HepG2 (cell line): Measurements from ENCODE around the gene SGCB. TPM values are rescaled to one million over a fixed set of nuclear protein-coding genes. Genes with fewer than 3 reads are reported as not detected.

Source experiments
- ADNP ChIP-seq: sonication (generic); formaldehyde crosslinking; IDR thresholded peaks from 2 replicates; pipeline ENCODE4 v1.4.0; 2020; ENCODE audit warnings: missing genetic modification reagents
- AHDC1 ChIP-seq: sonication (generic); formaldehyde crosslinking; IDR thresholded peaks from 2 replicates; pipeline ENCODE4 v1.5.1; 2020; ENCODE audit warnings: mild to moderate bottlenecking, missing genetic modification reagents, borderline replicate concordance
- CREM ChIP-seq, 2 experiments: sonication (generic) in 1 of 2; formaldehyde crosslinking in 1 of 2; IDR thresholded peaks; 2 replicates each; pipeline versions ENCODE4 v1.4.0 to v1.6.1; 2016 to 2020; ENCODE audit warnings: antibody characterized with exemption in 1 of 2, mild to moderate bottlenecking in 1 of 2, missing genetic modification reagents in 1 of 2
- GABPA ChIP-seq, 2 experiments: IDR thresholded peaks; 2 replicates each; pipeline ENCODE4 v1.6.1; 2011 to 2016; ENCODE audit warnings: low read depth in 2 of 2, low read length in 1 of 2, missing biosample characterization in 1 of 2, missing genetic modification characterization in 1 of 2
- GATAD2A ChIP-seq: IDR thresholded peaks from 2 replicates; pipeline ENCODE4 v1.6.1; 2016
- KAT8 ChIP-seq: IDR thresholded peaks from 2 replicates; pipeline ENCODE4 v1.6.1; 2016; ENCODE audit warnings: missing genetic modification reagents, missing compliant biosample characterization
- PATZ1 ChIP-seq: sonication (generic); formaldehyde crosslinking; IDR thresholded peaks from 2 replicates; pipeline ENCODE4 v1.4.0; 2020; ENCODE audit warnings: missing genetic modification reagents
- PAWR ChIP-seq: sonication (generic); formaldehyde crosslinking; IDR thresholded peaks from 2 replicates; pipeline ENCODE4 v1.4.0; 2020; ENCODE audit warnings: missing genetic modification reagents, mild to moderate bottlenecking, borderline replicate concordance
- PITX1 ChIP-seq: sonication (generic); formaldehyde crosslinking; IDR thresholded peaks from 2 replicates; pipeline ENCODE4 v1.5.1; 2020; ENCODE audit warnings: mild to moderate bottlenecking, missing genetic modification reagents
- ZNF432 ChIP-seq: sonication (generic); formaldehyde crosslinking; IDR thresholded peaks from 2 replicates; pipeline ENCODE4 v1.5.0; 2020; ENCODE audit warnings: missing genetic modification reagents, mild to moderate bottlenecking, borderline replicate concordance
- ZNF460 ChIP-seq: sonication (generic); formaldehyde crosslinking; IDR thresholded peaks from 2 replicates; pipeline ENCODE4 v1.5.1; 2020; ENCODE audit warnings: missing genetic modification reagents, mild to moderate bottlenecking, borderline replicate concordance
- ZNF558 ChIP-seq: sonication (generic); formaldehyde crosslinking; IDR thresholded peaks from 2 replicates; pipeline ENCODE4 v1.9.0; 2022; ENCODE audit warnings: mild to moderate bottlenecking, missing genetic modification reagents, borderline replicate concordance
- ZNF772 ChIP-seq: sonication (generic); formaldehyde crosslinking; IDR thresholded peaks from 2 replicates; pipeline ENCODE4 v1.5.0; 2020; ENCODE audit warnings: mild to moderate bottlenecking, missing genetic modification reagents
- ZNF841 ChIP-seq: sonication (generic); formaldehyde crosslinking; IDR thresholded peaks from 2 replicates; pipeline ENCODE4 v1.8.1; 2023; ENCODE audit warnings: missing genetic modification reagents, borderline replicate concordance
- polyA plus RNA-seq, 8 experiments: library from polyadenylated mRNA; depleted of rRNA in 3 of 8; stranded (reverse) in 7 of 8; unstranded in 1 of 8; fragments of >200 nt; fragmentation: Illumina TruSeq in 4 of 8; extraction: Trizol in 4 of 8; gene quantifications; 2 replicates each; pipeline versions ENCODE4 v1.2.1 to v1.2.3, GENCODE V29; 2011 to 2016; ENCODE audit warnings: low read depth in 4 of 8, missing spikeins in 1 of 8, mixed read lengths in 1 of 8; ENCODE audit not compliant: insufficient read depth in 1 of 8
- total RNA-seq, 5 experiments: library from RNA; depleted of rRNA; stranded (reverse); fragments of >200 nt; fragmentation: Illumina TruSeq; extraction: Trizol; gene quantifications; 2 replicates each; pipeline ENCODE4 v1.2.3, GENCODE V29; 2016; ENCODE audit warnings: low read depth in 1 of 5
- TF ChIP-seq, protein P1 (sequence below): sonication (generic); formaldehyde crosslinking; conservative IDR thresholded peaks from 2 replicates; pipeline ENCODE4 v1.4.0; 2020; ENCODE audit warnings: missing genetic modification reagents
- TF ChIP-seq, protein P2 (sequence below): sonication (generic); formaldehyde crosslinking; IDR thresholded peaks from 2 replicates; pipeline ENCODE4 v1.8.0; 2022; ENCODE audit warnings: missing genetic modification reagents, mild to moderate bottlenecking, borderline replicate concordance
- TF ChIP-seq, protein P3 (sequence below): sonication (generic); formaldehyde crosslinking; IDR thresholded peaks from 2 replicates; pipeline ENCODE4 v1.4.0; 2020; ENCODE audit warnings: mild to moderate bottlenecking, missing genetic modification reagents

The SGCB gene
- total and polyA plus RNA-seq, 2 of the 13 experiments (the other 11 are each of a cell fraction or from before 2014, with no cell fraction given) = 2.2 to 4.8 TPM

GRCh38 chr4:52052475-52052780, 14.3 kb upstream of the SGCB start (continued):
- TF ChIP-seq ADNP (CRISPR knock-in tag) (no peak), PAWR (CRISPR knock-in tag) (no peak), AHDC1 (CRISPR knock-in tag) (peak; percentile 49; the same call in 1 of the 2 replicates), PATZ1 (peak; percentile 91), GABPA (IDR thresholded peaks at IDR 0.05; ENCODE audit: low read depth, low read length) (no peak), GABPA (CRISPR knock-in tag; IDR thresholded peaks at IDR 0.05; ENCODE audit: low read depth) (peak; percentile 88), GATAD2A (CRISPR knock-in tag) (peak; percentile 58; the same call in 1 of the 2 replicates), CREM (IDR thresholded peaks at IDR 0.05) (peak; percentile 43), CREM (CRISPR knock-in tag; IDR thresholded peaks at IDR 0.05) (no peak), ZNF841 (CRISPR knock-in tag) (no peak), ZNF432 (CRISPR knock-in tag) (no peak), ZNF558 (CRISPR knock-in tag) (no peak), ZNF460 (CRISPR knock-in tag) (no peak), ZNF772 (CRISPR knock-in tag) (no peak; the same call in 1 of the 2 replicates), KAT8 (CRISPR knock-in tag) (no peak), PITX1 (CRISPR knock-in tag) (no peak)
- TF ChIP-seq, protein P1, sequence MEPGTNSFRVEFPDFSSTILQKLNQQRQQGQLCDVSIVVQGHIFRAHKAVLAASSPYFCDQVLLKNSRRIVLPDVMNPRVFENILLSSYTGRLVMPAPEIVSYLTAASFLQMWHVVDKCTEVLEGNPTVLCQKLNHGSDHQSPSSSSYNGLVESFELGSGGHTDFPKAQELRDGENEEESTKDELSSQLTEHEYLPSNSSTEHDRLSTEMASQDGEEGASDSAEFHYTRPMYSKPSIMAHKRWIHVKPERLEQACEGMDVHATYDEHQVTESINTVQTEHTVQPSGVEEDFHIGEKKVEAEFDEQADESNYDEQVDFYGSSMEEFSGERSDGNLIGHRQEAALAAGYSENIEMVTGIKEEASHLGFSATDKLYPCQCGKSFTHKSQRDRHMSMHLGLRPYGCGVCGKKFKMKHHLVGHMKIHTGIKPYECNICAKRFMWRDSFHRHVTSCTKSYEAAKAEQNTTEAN (CRISPR knock-in tag) = no peak
- TF ChIP-seq, protein P2, sequence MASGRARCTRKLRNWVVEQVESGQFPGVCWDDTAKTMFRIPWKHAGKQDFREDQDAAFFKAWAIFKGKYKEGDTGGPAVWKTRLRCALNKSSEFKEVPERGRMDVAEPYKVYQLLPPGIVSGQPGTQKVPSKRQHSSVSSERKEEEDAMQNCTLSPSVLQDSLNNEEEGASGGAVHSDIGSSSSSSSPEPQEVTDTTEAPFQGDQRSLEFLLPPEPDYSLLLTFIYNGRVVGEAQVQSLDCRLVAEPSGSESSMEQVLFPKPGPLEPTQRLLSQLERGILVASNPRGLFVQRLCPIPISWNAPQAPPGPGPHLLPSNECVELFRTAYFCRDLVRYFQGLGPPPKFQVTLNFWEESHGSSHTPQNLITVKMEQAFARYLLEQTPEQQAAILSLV (CRISPR knock-in tag) = no peak
- TF ChIP-seq, protein P3, sequence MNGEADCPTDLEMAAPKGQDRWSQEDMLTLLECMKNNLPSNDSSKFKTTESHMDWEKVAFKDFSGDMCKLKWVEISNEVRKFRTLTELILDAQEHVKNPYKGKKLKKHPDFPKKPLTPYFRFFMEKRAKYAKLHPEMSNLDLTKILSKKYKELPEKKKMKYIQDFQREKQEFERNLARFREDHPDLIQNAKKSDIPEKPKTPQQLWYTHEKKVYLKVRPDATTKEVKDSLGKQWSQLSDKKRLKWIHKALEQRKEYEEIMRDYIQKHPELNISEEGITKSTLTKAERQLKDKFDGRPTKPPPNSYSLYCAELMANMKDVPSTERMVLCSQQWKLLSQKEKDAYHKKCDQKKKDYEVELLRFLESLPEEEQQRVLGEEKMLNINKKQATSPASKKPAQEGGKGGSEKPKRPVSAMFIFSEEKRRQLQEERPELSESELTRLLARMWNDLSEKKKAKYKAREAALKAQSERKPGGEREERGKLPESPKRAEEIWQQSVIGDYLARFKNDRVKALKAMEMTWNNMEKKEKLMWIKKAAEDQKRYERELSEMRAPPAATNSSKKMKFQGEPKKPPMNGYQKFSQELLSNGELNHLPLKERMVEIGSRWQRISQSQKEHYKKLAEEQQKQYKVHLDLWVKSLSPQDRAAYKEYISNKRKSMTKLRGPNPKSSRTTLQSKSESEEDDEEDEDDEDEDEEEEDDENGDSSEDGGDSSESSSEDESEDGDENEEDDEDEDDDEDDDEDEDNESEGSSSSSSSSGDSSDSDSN = no peak
